A673 (cell line): ENCODE results near the gene ZNF773. TPM values are rescaled to one million over a fixed set of nuclear protein-coding genes. Genes with fewer than 3 reads are reported as not detected.
"Not testable (repeated sequence)": the region's sequence is repeated elsewhere in the genome, so short reads cannot be mapped to it uniquely, and the experiment has no call there.

ENCODE experiments used
- BruUV-seq: library from RNA; stranded (reverse); fragments of 400-500 nt; replicated peaks from 2 replicates; lab custom pipeline; 2021; lab: Mats Ljungman, UMichigan
- CTCF ChIA-PET: fragments of 300-600 bp; sonication (Branson Sonifier 250); formaldehyde crosslinking; loops from one replicate; lab custom pipeline; 2022; ENCODE audit warnings: antibody characterized with exemption; lab: Charles Lee
- POLR2A ChIA-PET: fragments of 300-600 bp; sonication (Branson Sonifier 250); formaldehyde crosslinking; loops from one replicate; lab custom pipeline; 2022; ENCODE audit warnings: antibody characterized with exemption; ENCODE audit not compliant: low non-redundant PET; lab: Charles Lee
- DNase-seq: peaks from one replicate; pipeline ENCODE4 v3.0.0-alpha.2; 2015; ENCODE audit warnings: low spot score
- H3K27ac ChIP-seq: fragments of 200-600 bp; sonication (generic); 2 replicates; pipeline ENCODE4 v1.5.1; 2016; ENCODE audit warnings: mixed run types, low read depth, mild to moderate bottlenecking, mixed read lengths, antibody characterized with exemption, low read length; ENCODE audit not compliant: poor library complexity, severe bottlenecking
- H3K27me3 ChIP-seq: fragments of 200-600 bp; sonication (generic); replicated peaks from 2 replicates; pipeline ENCODE4 v1.6.1; 2017; ENCODE audit warnings: mixed run types, low read depth, mild to moderate bottlenecking, mixed read lengths, antibody characterized with exemption, low read length; ENCODE audit not compliant: insufficient read depth, poor library complexity
- H3K36me3 ChIP-seq: fragments of 200-600 bp; sonication (generic); 2 replicates; pipeline ENCODE4 v1.6.1; 2016; ENCODE audit warnings: mixed run types, mild to moderate bottlenecking, mixed read lengths, antibody characterized with exemption, low read length; ENCODE audit not compliant: insufficient read depth, poor library complexity, severe bottlenecking
- H3K4me1 ChIP-seq: fragments of 200-600 bp; sonication (generic); 2 replicates; pipeline ENCODE4 v1.6.1; 2017; ENCODE audit warnings: mixed run types, mild to moderate bottlenecking, mixed read lengths, antibody characterized with exemption, low read length; ENCODE audit not compliant: insufficient read depth, poor library complexity, severe bottlenecking
- H3K4me3 ChIP-seq: fragments of 200-600 bp; sonication (generic); 2 replicates; pipeline ENCODE4 v1.5.1; 2016; ENCODE audit warnings: low read depth, mixed run types, mild to moderate bottlenecking, mixed read lengths, low read length; ENCODE audit not compliant: poor library complexity, severe bottlenecking
- H3K9me3 ChIP-seq: fragments of 200-600 bp; sonication (generic); 2 replicates; pipeline ENCODE4 v1.6.1; 2016; ENCODE audit warnings: mixed run types, low read depth, mild to moderate bottlenecking, mixed read lengths, antibody characterized with exemption, low read length; ENCODE audit not compliant: poor library complexity, severe bottlenecking
- EZH2 ChIP-seq: fragments of 200-600 bp; sonication (generic); IDR thresholded peaks from 2 replicates; pipeline ENCODE4 v1.6.1; 2017; ENCODE audit warnings: borderline replicate concordance, low read depth, mild to moderate bottlenecking, mixed read lengths, antibody characterized with exemption, low read length; ENCODE audit not compliant: poor library complexity, severe bottlenecking
- intact Hi-C: fragments of 100-400 bp; cut with micrococcal nuclease; formaldehyde crosslinking; loops from one replicate; pipeline ENCODE4 v1.10.0; 2022; ENCODE audit not compliant: unreplicated experiment
- total RNA-seq: library from RNA; stranded (reverse); gene quantifications from 2 replicates; pipeline ENCODE4 v1.2.3, GENCODE V29; 2021
- TF ChIP-seq, protein P1 (sequence below): fragments of 300-800, 200-600 bp; sonication (generic); conservative IDR thresholded peaks from 2 replicates; pipeline ENCODE4 v1.5.1; 2017; ENCODE audit warnings: low read depth, mild to moderate bottlenecking, antibody characterized with exemption, low read length, moderate library complexity, mixed read lengths

Gene ZNF773
- total RNA-seq, 1 experiment from 2014 or later, result 9.7 TPM

DNA sequence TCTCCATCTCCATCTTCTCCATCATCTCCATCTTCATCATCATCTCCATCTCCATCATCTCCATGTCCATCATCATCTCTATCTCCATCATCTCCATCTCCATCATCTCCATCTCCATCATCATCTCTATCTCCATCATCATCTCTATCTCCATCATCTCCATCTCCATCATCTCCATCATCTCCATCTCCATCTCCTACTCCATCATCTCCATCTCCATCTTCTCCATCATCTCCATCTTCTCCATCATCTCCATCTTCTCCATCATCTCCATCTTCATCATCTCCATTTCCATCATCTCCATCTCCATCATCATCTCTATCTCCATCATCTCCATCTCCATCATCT lies 432 bp upstream of the ZNF773 start:
- POLR2A ChIA-PET, H3K27ac ChIP-seq, DNase-seq, H3K4me1 ChIP-seq, BruUV-seq, intact Hi-C loops, H3K36me3 ChIP-seq, H3K27me3 ChIP-seq: not testable (repeated sequence)
- Histone ChIP-seq H3K4me3 (peak overlapping the region; percentile 75), H3K9me3 (peaks cover 22% of the 10 kb centered on the region)
- CTCF ChIA-PET, result interaction anchor here (0.7 kb wide), 1 partner anchor 22 kb away, joined by 5 read pairs; the partner anchor contains the start of gene ZNF772

- intact Hi-C loops, H3K27me3 ChIP-seq, POLR2A ChIA-PET, CTCF ChIA-PET, H3K4me1 ChIP-seq, DNase-seq: not testable (repeated sequence)
- Histone ChIP-seq H3K4me3 (peak overlapping the region; percentile 75), H3K9me3 (peaks cover 11% of the 10 kb centered on the region), H3K27ac (peak overlapping the region; percentile 2), H3K36me3 (peaks cover 11% of the 10 kb centered on the region)
- BruUV-seq, result TSS peak; percentile 56
Observed at GRCh38 chr19:57500400-57500799, 662 bp downstream of the ZNF773 start.

- Histone ChIP-seq H3K9me3 (peaks cover 27% of the 10 kb centered on the region), H3K4me3 (no peak overlapping the region), H3K36me3 (peaks cover 43% of the 10 kb centered on the region), H3K27me3 (no peaks in the 10 kb centered on the region), H3K4me1 (no peaks in the 10 kb centered on the region), H3K27ac (no peak overlapping the region)
- TF ChIP-seq EZH2, result no peak
- TF ChIP-seq, protein P1, sequence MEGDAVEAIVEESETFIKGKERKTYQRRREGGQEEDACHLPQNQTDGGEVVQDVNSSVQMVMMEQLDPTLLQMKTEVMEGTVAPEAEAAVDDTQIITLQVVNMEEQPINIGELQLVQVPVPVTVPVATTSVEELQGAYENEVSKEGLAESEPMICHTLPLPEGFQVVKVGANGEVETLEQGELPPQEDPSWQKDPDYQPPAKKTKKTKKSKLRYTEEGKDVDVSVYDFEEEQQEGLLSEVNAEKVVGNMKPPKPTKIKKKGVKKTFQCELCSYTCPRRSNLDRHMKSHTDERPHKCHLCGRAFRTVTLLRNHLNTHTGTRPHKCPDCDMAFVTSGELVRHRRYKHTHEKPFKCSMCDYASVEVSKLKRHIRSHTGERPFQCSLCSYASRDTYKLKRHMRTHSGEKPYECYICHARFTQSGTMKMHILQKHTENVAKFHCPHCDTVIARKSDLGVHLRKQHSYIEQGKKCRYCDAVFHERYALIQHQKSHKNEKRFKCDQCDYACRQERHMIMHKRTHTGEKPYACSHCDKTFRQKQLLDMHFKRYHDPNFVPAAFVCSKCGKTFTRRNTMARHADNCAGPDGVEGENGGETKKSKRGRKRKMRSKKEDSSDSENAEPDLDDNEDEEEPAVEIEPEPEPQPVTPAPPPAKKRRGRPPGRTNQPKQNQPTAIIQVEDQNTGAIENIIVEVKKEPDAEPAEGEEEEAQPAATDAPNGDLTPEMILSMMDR, result no peak
- no TSS peak for BruUV-seq
- intact Hi-C loops, result no loop called here
- POLR2A ChIA-PET, result no interaction called here
- CTCF ChIA-PET, result no interaction called here
- no peak for DNase-seq
Observed at GRCh38 chr19:57506163-57506562, 6.4 kb downstream of the ZNF773 start.

DNA sequence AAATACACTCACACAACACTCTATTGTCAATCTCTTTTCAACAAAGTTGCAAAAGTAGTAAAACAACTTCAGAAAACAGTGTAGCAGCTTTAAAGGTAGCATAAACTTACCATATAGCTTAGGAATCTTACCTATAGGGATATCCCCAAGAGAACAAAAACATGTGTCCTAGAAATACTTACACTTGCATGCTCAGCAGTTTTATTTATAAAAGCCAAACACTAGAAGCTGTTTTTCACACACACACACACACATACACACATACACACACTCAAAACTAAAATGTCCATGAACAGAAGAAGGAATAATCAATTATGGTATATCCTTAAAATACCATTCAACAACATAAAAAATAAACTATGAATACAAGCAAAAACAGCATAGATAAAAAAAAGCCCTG lies 11.7 kb downstream of the ZNF773 start:
- Histone ChIP-seq H3K27me3 (no peaks in the 10 kb centered on the region), H3K4me3 (no peak overlapping the region), H3K27ac (no peak overlapping the region), H3K4me1 (no peaks in the 10 kb centered on the region), H3K9me3 (peaks cover 36% of the 10 kb centered on the region), H3K36me3 (peaks cover 21% of the 10 kb centered on the region)
- TF ChIP-seq, protein P1, result no peak
- TF ChIP-seq EZH2, result no peak
- intact Hi-C loops, result no loop called here
- DNase-seq, result no peak
- POLR2A ChIA-PET, result no interaction called here
- CTCF ChIA-PET, result no interaction called here
- no TSS peak for BruUV-seq
